ENCODE results near the gene GNB3.

The GNB3 gene

GRCh38 chr12:6824085-6824775 lies 16.5 kb upstream of the GNB3 start:
- no peak for DNase-seq

- DNase-seq: no peak
These were observed 15.8 kb upstream of the GNB3 start for GRCh38 chr12:6824901-6825381.

GRCh38 chr12:6825398-6826124 lies 15.2 kb upstream of the GNB3 start:
- DNase-seq: peak; percentile 83

GRCh38 chr12:6826125-6826733 lies 14.5 kb upstream of the GNB3 start:
- no peak for DNase-seq

- DNase-seq: no peak
These were observed 13.8 kb upstream of the GNB3 start for GRCh38 chr12:6826734-6827436.

- DNase-seq: peak; percentile 20
These were observed 13.3 kb upstream of the GNB3 start for GRCh38 chr12:6827437-6827911.

GRCh38 chr12:6827982-6828780 lies 12.5 kb upstream of the GNB3 start, which contains the start of gene P3H3:
P3H3 (plus strand) TSS chr12:6828407; CDS start chr12:6828441, 34 bp downstream.
- DNase-seq: peak; percentile 26

GRCh38 chr12:6828781-6829535 lies 11.8 kb upstream of the GNB3 start:
- peak; percentile 26 for DNase-seq

- no peak for DNase-seq
These were observed 11.0 kb upstream of the GNB3 start for GRCh38 chr12:6829536-6830220.

- no peak for DNase-seq
These were observed 10.3 kb upstream of the GNB3 start for GRCh38 chr12:6830286-6830890.

GRCh38 chr12:6830999-6831398 lies 9.7 kb upstream of the GNB3 start:
- DNase-seq: no peak

GRCh38 chr12:6831450-6831995 lies 9.2 kb upstream of the GNB3 start:
- no peak for DNase-seq

GRCh38 chr12:6832125-6832524 lies 8.6 kb upstream of the GNB3 start:
- DNase-seq: no peak

GRCh38 chr12:6833189-6833890 lies 7.4 kb upstream of the GNB3 start:
- DNase-seq: no peak

- DNase-seq: no peak
These were observed 6.5 kb upstream of the GNB3 start for GRCh38 chr12:6834254-6834653.

- no peak for DNase-seq
These were observed 5.9 kb upstream of the GNB3 start for GRCh38 chr12:6834873-6835272.

GRCh38 chr12:6836851-6837250 lies 3.9 kb upstream of the GNB3 start:
- no peak for DNase-seq

- no peak for DNase-seq
These were observed 3.2 kb upstream of the GNB3 start for GRCh38 chr12:6837370-6838060.

GRCh38 chr12:6838854-6839253 lies 1.9 kb upstream of the GNB3 start:
- DNase-seq: no peak

Data from T-helper 9 cell (primary cell).